ENCODE data around the gene GABBR1.

The GABBR1 gene

GRCh38 chr6:29652198-29652584 is 19.2 kb upstream of the GABBR1 start:
- no peak for TF ChIP-seq CTCF (IDR thresholded peaks at IDR 0.05; ENCODE audit: low read depth, low read length)
- DNase-seq (ENCODE audit: extremely low read depth, low read depth), result no peak

- peak; percentile 54 for TF ChIP-seq CTCF (IDR thresholded peaks at IDR 0.05; ENCODE audit: low read depth, low read length)
- no peak for DNase-seq (ENCODE audit: extremely low read depth, low read depth)
Observed at GRCh38 chr6:29651413-29652197, 18.6 kb upstream of the GABBR1 start.

- DNase-seq (ENCODE audit: extremely low read depth, low read depth), result peak; percentile 83
- TF ChIP-seq CTCF (IDR thresholded peaks at IDR 0.05; ENCODE audit: low read depth, low read length), result peak; percentile 97
Observed at GRCh38 chr6:29649701-29650673, 17.0 kb upstream of the GABBR1 start.

- DNase-seq (ENCODE audit: extremely low read depth, low read depth), result no peak
- peak; percentile 69 for TF ChIP-seq CTCF (IDR thresholded peaks at IDR 0.05; ENCODE audit: low read depth, low read length)
Observed at GRCh38 chr6:29647927-29648642, 15.1 kb upstream of the GABBR1 start.

- no peak for DNase-seq (ENCODE audit: extremely low read depth, low read depth)
- no peak for TF ChIP-seq CTCF (IDR thresholded peaks at IDR 0.05; ENCODE audit: low read depth, low read length)
Observed at GRCh38 chr6:29641430-29642148, 8.6 kb upstream of the GABBR1 start.

- TF ChIP-seq CTCF (IDR thresholded peaks at IDR 0.05; ENCODE audit: low read depth, low read length), result no peak
- DNase-seq (ENCODE audit: extremely low read depth, low read depth), result no peak
Observed at GRCh38 chr6:29637247-29637646, 4.3 kb upstream of the GABBR1 start.
